ENCODE measurements around the gene ARHGAP15.

Gene ARHGAP15

GRCh38 chr2:143123911-143124310 lies 5.3 kb upstream of the ARHGAP15 start:
- peak in 1 of 2 donors; percentile 25 for DNase-seq
- H2AFZ ChIP-seq (ENCODE audit: insufficient read depth, low read length, poor library complexity) = no peak overlapping the region
- H4K8ac ChIP-seq (ENCODE audit: low read depth, low read length) = no peak overlapping the region
- H3K79me1 ChIP-seq (ENCODE audit: low read length) = no peaks in the 10 kb centered on the region
- H3K36me3 ChIP-seq (ENCODE audit: control insufficient read depth in 1 of 2, insufficient read depth in 2 of 2, low read length in 2 of 2) = no peaks in the 10 kb centered on the region
- H4K12ac ChIP-seq (ENCODE audit: low read depth, low read length) = no peak overlapping the region
- H2BK5ac ChIP-seq (ENCODE audit: low read depth, low read length, poor library complexity) = no peak overlapping the region
- H4K91ac ChIP-seq (ENCODE audit: low read depth, low read length) = no peak overlapping the region
- H3K9me3 ChIP-seq (ENCODE audit: insufficient read depth, low read depth, low read length) = no peaks in the 10 kb centered on the region
- no peak overlapping the region for H3K14ac ChIP-seq (ENCODE audit: low read length)
- no peak overlapping the region for H3K4me2 ChIP-seq (ENCODE audit: low read length)
- no peak overlapping the region for H2BK120ac ChIP-seq (ENCODE audit: insufficient read depth, low read length, poor library complexity)
- no peak overlapping the region for H3K23ac ChIP-seq (ENCODE audit: low read length)
- H3K27me3 ChIP-seq (ENCODE audit: insufficient read depth, low read length) = no peaks in the 10 kb centered on the region
- no peak overlapping the region for H3K4ac ChIP-seq (ENCODE audit: low read depth, low read length)
- no peak overlapping the region for H3K9ac ChIP-seq (ENCODE audit: low read length)
- H3K4me1 ChIP-seq (ENCODE audit: control insufficient read depth in 1 of 2, insufficient read depth in 2 of 2, low read length in 2 of 2) = no peaks in the 10 kb centered on the region
- H3K79me2 ChIP-seq (ENCODE audit: control insufficient read depth, insufficient read depth, low read length, poor library complexity) = no peaks in the 10 kb centered on the region
- no peak overlapping the region for H3K27ac ChIP-seq (ENCODE audit: low read depth, low read length)
- no peak overlapping the region for H2AK5ac ChIP-seq (ENCODE audit: low read length)
- no CpG with 5 or more reads among the region's 4 CpGs for WGBS (ENCODE audit: extremely low coverage, insufficient coverage, insufficient read length)
- H3K18ac ChIP-seq (ENCODE audit: low read length) = no peak overlapping the region
- H3K4me3 ChIP-seq (ENCODE audit: low read depth, low read length) = no peak overlapping the region
- no peak overlapping the region for H2BK12ac ChIP-seq (ENCODE audit: low read length)

GRCh38 chr2:143124445-143124844 lies 4.8 kb upstream of the ARHGAP15 start:
- no peaks in the 10 kb centered on the region for H3K27me3 ChIP-seq (ENCODE audit: insufficient read depth, low read length)
- H2BK12ac ChIP-seq (ENCODE audit: low read length) = no peak overlapping the region
- H2BK120ac ChIP-seq (ENCODE audit: insufficient read depth, low read length, poor library complexity) = no peak overlapping the region
- H3K4me1 ChIP-seq (ENCODE audit: control insufficient read depth in 1 of 2, insufficient read depth in 2 of 2, low read length in 2 of 2) = no peaks in the 10 kb centered on the region
- no peaks in the 10 kb centered on the region for H3K36me3 ChIP-seq (ENCODE audit: control insufficient read depth in 1 of 2, insufficient read depth in 2 of 2, low read length in 2 of 2)
- H3K4me3 ChIP-seq (ENCODE audit: low read depth, low read length) = no peak overlapping the region
- H3K4me2 ChIP-seq (ENCODE audit: low read length) = no peak overlapping the region
- no peak overlapping the region for H4K8ac ChIP-seq (ENCODE audit: low read depth, low read length)
- H3K79me1 ChIP-seq (ENCODE audit: low read length) = no peaks in the 10 kb centered on the region
- H3K27ac ChIP-seq (ENCODE audit: low read depth, low read length) = no peak overlapping the region
- H3K9me3 ChIP-seq (ENCODE audit: insufficient read depth, low read depth, low read length) = no peaks in the 10 kb centered on the region
- no peak overlapping the region for H3K9ac ChIP-seq (ENCODE audit: low read length)
- no peaks in the 10 kb centered on the region for H3K79me2 ChIP-seq (ENCODE audit: control insufficient read depth, insufficient read depth, low read length, poor library complexity)
- H2AK5ac ChIP-seq (ENCODE audit: low read length) = no peak overlapping the region
- no peak overlapping the region for H3K14ac ChIP-seq (ENCODE audit: low read length)
- DNase-seq = no peak
- no peak overlapping the region for H3K23ac ChIP-seq (ENCODE audit: low read length)
- no peak overlapping the region for H3K4ac ChIP-seq (ENCODE audit: low read depth, low read length)
- WGBS (ENCODE audit: extremely low coverage, insufficient coverage, insufficient read length) = no CpG with 5 or more reads among the region's 2 CpGs
- no peak overlapping the region for H2BK5ac ChIP-seq (ENCODE audit: low read depth, low read length, poor library complexity)
- no peak overlapping the region for H3K18ac ChIP-seq (ENCODE audit: low read length)
- no peak overlapping the region for H4K12ac ChIP-seq (ENCODE audit: low read depth, low read length)
- H4K91ac ChIP-seq (ENCODE audit: low read depth, low read length) = no peak overlapping the region
- H2AFZ ChIP-seq (ENCODE audit: insufficient read depth, low read length, poor library complexity) = no peak overlapping the region

GRCh38 chr2:143125717-143126116 lies 3.5 kb upstream of the ARHGAP15 start:
- Histone ChIP-seq H3K4me1 (ENCODE audit: control insufficient read depth in 1 of 2, insufficient read depth in 2 of 2, low read length in 2 of 2) (no peaks in the 10 kb centered on the region), H3K79me1 (ENCODE audit: low read length) (no peaks in the 10 kb centered on the region), H4K8ac (ENCODE audit: low read depth, low read length) (no peak overlapping the region), H4K12ac (ENCODE audit: low read depth, low read length) (no peak overlapping the region), H3K79me2 (ENCODE audit: control insufficient read depth, insufficient read depth, low read length, poor library complexity) (no peaks in the 10 kb centered on the region), H3K14ac (ENCODE audit: low read length) (no peak overlapping the region), H2AK5ac (ENCODE audit: low read length) (no peak overlapping the region), H2BK120ac (ENCODE audit: insufficient read depth, low read length, poor library complexity) (no peak overlapping the region), H3K4ac (ENCODE audit: low read depth, low read length) (no peak overlapping the region), H3K9me3 (ENCODE audit: insufficient read depth, low read depth, low read length) (no peaks in the 10 kb centered on the region), H2AFZ (ENCODE audit: insufficient read depth, low read length, poor library complexity) (no peak overlapping the region), H3K9ac (ENCODE audit: low read length) (no peak overlapping the region), H3K18ac (ENCODE audit: low read length) (no peak overlapping the region), H3K4me3 (ENCODE audit: low read depth, low read length) (no peak overlapping the region), H2BK12ac (ENCODE audit: low read length) (no peak overlapping the region), H2BK5ac (ENCODE audit: low read depth, low read length, poor library complexity) (no peak overlapping the region), H3K36me3 (ENCODE audit: control insufficient read depth in 1 of 2, insufficient read depth in 2 of 2, low read length in 2 of 2) (no peaks in the 10 kb centered on the region), H3K27me3 (ENCODE audit: insufficient read depth, low read length) (no peaks in the 10 kb centered on the region), H3K23ac (ENCODE audit: low read length) (no peak overlapping the region), H4K91ac (ENCODE audit: low read depth, low read length) (no peak overlapping the region), H3K4me2 (ENCODE audit: low read length) (no peak overlapping the region), H3K27ac (ENCODE audit: low read depth, low read length) (no peak overlapping the region)
- whole genome bisulfite sequencing (ENCODE audit: extremely low coverage, insufficient coverage, insufficient read length) = no CpG with 5 or more reads among the region's 2 CpGs
- no peak for DNase-seq

GRCh38 chr2:143132355-143132754 lies 3.1 kb downstream of the ARHGAP15 start:
- Histone ChIP-seq H2BK5ac (ENCODE audit: low read depth, low read length, poor library complexity) (no peak overlapping the region), H3K4me3 (ENCODE audit: low read depth, low read length) (no peak overlapping the region), H4K8ac (ENCODE audit: low read depth, low read length) (no peak overlapping the region), H3K9me3 (ENCODE audit: insufficient read depth, low read depth, low read length) (no peaks in the 10 kb centered on the region), H3K79me1 (ENCODE audit: low read length) (no peaks in the 10 kb centered on the region), H3K79me2 (ENCODE audit: control insufficient read depth, insufficient read depth, low read length, poor library complexity) (no peaks in the 10 kb centered on the region), H3K4me2 (ENCODE audit: low read length) (no peak overlapping the region), H3K9ac (ENCODE audit: low read length) (no peak overlapping the region), H3K4ac (ENCODE audit: low read depth, low read length) (no peak overlapping the region), H3K36me3 (ENCODE audit: control insufficient read depth in 1 of 2, insufficient read depth in 2 of 2, low read length in 2 of 2) (no peaks in the 10 kb centered on the region), H4K91ac (ENCODE audit: low read depth, low read length) (no peak overlapping the region), H4K12ac (ENCODE audit: low read depth, low read length) (no peak overlapping the region), H3K23ac (ENCODE audit: low read length) (no peak overlapping the region), H3K4me1 (ENCODE audit: control insufficient read depth in 1 of 2, insufficient read depth in 2 of 2, low read length in 2 of 2) (no peaks in the 10 kb centered on the region), H2BK120ac (ENCODE audit: insufficient read depth, low read length, poor library complexity) (no peak overlapping the region), H2BK12ac (ENCODE audit: low read length) (no peak overlapping the region), H2AK5ac (ENCODE audit: low read length) (no peak overlapping the region), H2AFZ (ENCODE audit: insufficient read depth, low read length, poor library complexity) (no peak overlapping the region), H3K27me3 (ENCODE audit: insufficient read depth, low read length) (no peaks in the 10 kb centered on the region), H3K18ac (ENCODE audit: low read length) (no peak overlapping the region), H3K27ac (ENCODE audit: low read depth, low read length) (no peak overlapping the region), H3K14ac (ENCODE audit: low read length) (no peak overlapping the region)
- WGBS (ENCODE audit: extremely low coverage, insufficient coverage, insufficient read length) = no CpG with 5 or more reads among the region's 2 CpGs
- DNase-seq = no peak

Measured in trophoblast cell (in vitro differentiated cells and primary cell).